Hematopoietic multipotent progenitor cell treated with erythropoietin and hydrocortisone succinate and interleukin-3 and kit ligand, for 6 days (in vitro differentiated cells): ENCODE results near the gene SAMD5.

ENCODE experiments used
- DNase-seq: peaks from one replicate; pipeline ENCODE4 v3.0.0-alpha.2; 2015

Gene SAMD5

DNA sequence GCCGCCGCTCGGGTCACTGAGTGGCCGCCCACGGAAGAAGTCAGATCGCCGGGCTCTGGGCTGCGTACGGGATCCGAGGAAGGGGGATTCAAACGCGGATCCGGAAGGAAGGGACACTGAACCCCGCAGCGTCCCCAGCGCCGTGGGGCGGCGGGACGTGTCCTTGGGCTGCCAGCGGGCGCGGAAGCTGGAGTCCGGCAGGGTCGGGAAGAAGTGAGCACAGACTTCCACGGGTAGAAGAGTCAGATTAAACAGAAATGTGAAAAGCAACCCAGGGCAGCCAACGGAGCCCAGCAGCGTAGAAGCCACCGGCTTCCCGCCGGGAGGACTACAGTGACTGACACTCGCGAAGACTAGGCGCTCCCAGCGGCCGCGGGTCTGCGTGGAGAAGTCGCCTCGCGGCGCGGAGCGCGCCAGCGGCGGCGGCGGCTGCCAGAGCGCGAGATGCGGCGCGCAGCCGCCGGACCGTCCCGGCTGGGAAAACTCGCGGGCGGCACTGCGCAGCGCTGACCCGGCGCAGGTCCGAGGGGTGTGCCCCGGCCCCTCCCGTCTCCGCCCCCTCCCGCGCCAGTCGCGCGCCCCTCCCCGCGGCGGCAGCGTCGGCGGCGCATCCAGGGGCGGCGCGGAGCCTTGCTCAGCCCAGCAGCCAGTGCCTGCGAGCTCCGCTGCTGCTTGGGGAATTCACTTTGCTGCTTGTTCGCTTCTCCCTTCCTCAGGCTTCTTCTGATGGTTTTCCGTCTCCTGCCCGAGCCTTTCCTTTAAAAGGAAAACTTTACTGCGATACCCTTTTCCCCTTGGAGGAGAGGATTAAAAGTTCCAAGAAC is at the start of gene SAMD5:
Gene SAMD5 (plus strand): TSS at position 649 of the 824 bp plus-strand sequence. CDS start 239 bp downstream, outside the sequence.
- DNase-seq: peak; percentile 41

GRCh38 chr6:147459780-147460179 is 48.7 kb upstream of the SAMD5 start:
- no peak for DNase-seq

DNA sequence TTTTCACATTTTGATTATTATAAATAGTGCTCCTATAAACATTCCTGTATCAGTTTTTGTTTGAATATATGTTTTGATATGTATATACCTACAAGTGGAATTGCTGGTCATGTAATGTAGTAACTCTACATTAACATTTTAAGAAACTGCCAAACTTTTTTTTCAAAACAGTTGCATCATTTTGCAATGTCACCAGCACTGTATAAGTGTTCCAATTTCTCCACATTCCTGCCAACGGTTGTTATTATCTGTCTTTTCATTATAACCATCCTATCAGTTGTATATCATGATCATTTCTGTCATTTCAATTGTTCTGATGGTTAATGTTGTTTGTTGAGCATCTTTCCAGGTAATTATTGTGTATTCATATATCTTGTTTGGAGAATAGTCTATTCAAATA is 44.8 kb upstream of the SAMD5 start:
- DNase-seq: no peak

DNA sequence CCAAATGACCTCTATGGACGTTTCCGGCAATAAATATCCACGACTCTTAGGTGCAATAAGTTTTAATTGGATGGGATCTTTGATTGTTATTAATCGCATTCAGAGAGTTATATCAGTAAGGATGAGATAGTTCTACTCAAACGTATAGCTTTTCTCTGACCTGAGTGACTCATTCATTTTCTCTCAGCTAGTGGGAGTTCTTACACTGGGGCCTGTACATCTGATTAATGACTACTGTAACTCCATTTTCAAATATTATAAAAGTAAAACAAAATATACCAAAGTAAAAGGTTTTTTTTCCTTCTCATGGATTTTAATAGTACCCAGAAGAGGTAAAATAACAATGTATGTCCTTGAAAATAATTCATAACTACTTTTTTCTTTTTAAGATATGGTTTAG is 41.1 kb upstream of the SAMD5 start:
- DNase-seq: peak; percentile 2

- DNase-seq: no peak
These were observed 40.6 kb upstream of the SAMD5 start for GRCh38 chr6:147467886-147468285.

- no peak for DNase-seq
These were observed 39.9 kb upstream of the SAMD5 start for GRCh38 chr6:147468634-147469033.

DNA sequence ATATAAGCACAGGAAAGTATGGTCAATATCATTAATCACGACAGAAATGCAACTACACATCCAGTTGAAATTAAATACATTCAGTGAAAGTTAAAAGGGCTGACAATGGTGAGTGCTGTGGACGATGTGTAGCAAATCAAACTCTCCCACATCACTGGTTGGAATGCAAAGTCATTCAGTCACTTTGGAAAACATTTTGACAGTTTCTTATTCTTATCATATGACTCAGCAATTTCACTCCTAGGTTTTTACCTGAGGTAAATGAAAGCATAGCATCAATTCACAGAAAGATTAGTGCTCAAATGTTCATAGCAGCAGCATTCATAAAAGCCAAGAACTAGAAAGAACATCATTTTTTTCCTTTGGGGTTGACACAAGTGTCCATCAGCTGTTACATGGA is 28.6 kb upstream of the SAMD5 start:
- DNase-seq: peak; percentile 18

GRCh38 chr6:147486683-147487082 is 21.8 kb upstream of the SAMD5 start:
- DNase-seq: no peak

- DNase-seq: no peak
These were observed 11.0 kb upstream of the SAMD5 start for GRCh38 chr6:147497472-147497871.

DNA sequence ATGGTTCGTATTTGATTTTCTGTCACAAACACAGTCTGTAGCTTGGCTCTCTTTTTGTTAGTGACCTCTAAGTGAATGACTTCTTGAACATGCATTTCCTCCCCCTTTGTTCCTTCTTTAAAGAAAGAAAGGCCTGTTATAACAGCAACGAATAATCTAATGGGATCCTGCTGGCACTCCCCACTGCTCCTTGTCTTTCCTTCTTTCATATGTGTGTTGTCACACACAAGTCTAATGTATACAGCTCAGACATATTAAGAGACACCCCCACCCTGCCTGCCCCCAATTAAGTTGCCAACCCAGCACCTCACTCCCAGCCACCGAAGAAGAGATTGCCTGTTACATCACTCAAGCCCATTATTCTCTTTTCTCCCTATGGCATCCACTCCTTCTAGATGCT is 4.9 kb upstream of the SAMD5 start:
- no peak for DNase-seq

DNA sequence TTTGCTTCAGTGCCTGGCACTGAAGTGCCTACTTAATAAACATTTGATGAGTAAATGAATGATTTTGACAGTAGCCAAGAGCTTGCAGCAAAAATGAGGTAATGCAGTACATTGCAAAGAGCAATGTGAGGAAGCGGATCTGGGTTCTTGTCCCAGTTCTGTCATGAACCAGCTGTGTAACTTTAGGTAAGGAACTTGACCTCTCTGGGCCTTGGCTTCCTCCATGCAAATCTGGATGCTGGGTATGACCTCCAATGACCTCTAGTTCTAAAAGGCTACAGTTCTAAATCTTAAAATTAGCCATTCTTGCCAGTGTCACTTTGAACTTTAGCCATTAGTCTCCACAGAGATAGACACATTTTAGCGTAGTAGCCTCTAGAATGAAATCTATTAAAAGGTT is 3.6 kb upstream of the SAMD5 start:
- DNase-seq: no peak

DNA sequence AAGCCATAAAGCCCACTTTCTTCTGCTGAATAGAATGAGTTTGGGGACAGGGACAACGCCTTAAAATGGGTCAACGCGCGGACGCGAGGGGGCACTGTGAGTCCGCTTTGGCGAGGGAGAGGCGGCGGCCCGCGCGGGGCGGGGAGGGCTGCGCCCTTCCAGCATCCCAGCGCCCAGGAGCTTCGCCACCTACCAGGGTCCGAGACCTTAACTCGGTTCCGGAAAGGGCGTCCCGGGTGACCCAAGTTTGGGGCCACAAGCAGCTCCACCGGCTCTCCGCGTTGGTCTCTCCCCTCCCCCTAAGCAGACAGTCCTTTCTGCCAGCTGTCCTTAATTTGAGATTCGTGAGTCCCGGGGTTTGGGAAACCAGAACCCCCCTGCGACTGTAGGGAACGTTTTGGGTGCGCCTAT is 1.8 kb upstream of the SAMD5 start:
- peak; percentile 75 for DNase-seq

DNA sequence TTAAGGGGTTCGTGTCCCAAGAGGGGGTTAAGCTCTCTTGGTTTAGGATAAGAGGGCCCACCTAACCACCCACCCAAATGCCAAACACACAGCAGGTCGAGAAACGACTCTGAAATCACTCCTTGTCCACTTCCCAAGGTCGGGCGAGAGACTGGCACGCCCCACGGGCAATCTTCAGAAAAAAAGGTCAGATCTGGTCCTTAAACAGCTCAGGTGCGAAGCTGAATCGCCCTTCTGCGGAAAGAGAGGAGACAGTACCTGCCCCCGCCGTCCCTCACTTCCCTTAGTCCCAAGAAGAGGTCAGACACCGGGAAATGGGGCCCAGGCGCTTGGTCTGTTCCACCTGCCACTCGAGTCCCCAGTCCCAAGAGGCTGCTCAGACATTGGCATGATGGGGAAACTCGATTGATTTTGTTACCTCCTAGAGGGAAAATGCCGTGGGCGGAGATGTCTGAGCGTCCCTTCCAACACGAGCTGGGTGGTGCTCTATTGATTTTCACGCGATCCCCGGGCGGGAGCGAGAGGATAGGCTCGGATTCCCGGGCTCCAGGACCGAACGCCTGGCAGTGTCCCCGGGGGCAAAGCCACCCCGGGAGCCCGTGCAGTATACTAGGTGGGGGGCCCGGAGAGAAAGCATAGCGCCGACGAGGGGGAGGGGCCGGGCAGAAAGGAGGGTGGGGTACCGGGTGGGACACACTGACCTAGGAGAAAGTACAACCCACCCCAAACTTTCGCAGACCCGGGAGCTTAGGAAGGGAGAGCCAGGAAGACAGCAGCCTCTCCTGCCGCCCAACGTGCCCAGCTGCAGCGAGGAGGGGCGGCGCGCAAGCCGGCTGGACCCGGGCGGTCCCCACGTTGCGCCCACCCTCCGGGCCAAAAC is 1.1 kb upstream of the SAMD5 start:
- peak; percentile 7 for DNase-seq

GRCh38 chr6:147508866-147509608 is 547 bp downstream of the SAMD5 start:
- no peak for DNase-seq

DNA sequence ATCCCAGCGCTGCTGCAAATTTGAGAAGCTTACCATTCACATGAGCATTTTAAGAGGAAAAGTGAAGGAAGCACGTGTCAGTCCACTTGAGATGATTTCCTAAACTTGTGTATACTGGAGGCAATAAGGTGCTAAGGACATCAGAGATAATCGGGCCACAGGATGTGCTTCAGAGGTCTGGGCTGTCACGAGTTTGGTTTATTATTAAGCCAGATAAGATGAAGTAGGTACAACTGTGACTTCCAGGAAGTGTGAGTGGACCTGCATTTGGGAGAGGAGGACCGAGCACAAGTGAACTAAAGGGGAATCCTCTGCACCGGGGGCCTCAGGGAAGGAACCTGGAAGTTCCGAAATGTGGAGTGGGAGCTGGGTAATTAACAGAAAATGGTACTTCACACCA is 1.4 kb downstream of the SAMD5 start:
- DNase-seq: peak; percentile 13

GRCh38 chr6:147510929-147511590 is 2.6 kb downstream of the SAMD5 start:
- no peak for DNase-seq

- DNase-seq: no peak
These were observed 6.3 kb downstream of the SAMD5 start for GRCh38 chr6:147514831-147515230.

- no peak for DNase-seq
These were observed 6.8 kb downstream of the SAMD5 start for GRCh38 chr6:147515327-147515726.

DNA sequence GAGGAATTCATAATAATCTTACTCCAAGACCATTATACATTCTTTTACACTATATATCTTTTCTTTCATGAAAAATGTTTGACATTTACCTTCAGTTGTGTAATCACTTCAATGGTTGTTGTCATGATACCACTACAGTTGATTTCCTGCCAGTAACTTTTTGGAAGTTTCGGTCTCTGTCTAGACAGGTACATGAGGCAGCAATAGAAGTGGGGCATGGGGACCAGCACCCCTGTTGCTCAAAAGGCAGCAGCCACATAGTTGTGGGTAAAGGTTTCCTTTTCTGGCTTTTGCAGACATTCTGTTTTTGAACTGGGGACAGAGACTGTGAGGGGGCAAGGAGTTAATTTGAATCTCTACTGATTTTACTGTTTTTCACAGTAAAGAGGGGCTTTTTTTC is 14.1 kb downstream of the SAMD5 start:
- DNase-seq: no peak

DNA sequence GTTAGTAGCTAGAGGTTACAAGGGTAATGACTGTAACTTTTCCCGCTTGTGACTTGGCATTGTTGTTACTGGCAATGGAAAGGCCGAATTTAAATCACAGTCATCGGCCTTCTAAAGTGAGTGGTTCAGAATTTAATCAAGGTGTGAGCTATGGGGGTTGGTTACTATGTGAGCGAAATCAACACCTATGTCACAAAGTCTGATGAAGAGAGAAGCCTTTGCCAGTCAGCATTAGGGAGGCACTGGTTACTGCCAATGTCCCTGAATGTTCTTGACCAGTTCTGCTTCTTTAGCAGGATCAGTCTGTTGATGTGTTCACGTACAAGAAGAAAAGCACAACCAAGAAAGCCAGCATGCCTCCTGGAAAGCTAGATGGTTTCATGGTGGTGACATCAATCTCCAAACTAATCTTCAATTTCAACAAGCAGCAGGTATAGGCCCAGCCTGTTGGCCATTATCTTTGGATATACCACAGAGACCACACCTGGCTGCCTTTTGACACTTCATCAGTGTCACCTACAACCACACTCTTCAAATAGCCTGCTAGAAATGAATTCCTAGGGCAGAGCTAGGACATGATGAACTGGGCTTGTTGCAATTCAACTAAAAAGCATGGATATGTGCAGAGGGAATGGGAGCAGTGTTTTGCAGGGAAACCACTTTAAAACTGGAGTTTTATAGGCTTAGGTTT is 17.2 kb downstream of the SAMD5 start:
- no peak for DNase-seq

GRCh38 chr6:147527197-147527596 is 18.7 kb downstream of the SAMD5 start:
- no peak for DNase-seq

DNA sequence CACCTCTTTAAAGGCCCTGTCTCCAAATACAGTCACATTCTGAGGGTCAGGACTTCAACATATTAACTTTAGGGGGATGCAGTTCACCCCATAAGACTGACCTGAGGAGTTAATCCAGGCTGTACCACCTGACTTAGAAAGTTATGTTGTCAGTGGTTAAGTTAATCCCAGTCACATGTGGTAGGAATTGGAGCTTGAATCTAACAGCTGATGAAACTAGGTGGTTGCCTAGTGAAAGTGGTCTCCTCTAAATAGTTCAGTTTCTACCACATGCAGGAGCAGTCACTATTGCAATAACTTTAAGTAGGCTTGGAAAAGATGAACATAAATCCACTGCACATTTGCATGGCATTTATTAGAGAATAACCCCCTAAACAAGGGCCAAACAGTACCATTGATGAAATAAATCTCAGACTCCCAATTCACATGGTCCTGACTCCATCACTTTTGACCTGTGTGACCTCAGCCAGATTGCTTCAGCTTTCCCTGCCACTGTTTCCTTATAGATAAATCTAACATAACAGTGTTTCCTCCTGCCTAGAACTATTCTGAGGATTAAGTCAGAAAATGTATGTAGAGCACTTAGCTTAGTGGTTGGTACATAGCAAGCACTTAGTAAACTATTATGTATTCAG is 20.1 kb downstream of the SAMD5 start:
- DNase-seq: no peak
